ENCODE data around the gene LRRC75B. TPM values are rescaled to one million over a fixed set of nuclear protein-coding genes. Genes with fewer than 3 reads are reported as not detected.

Gene LRRC75B
- total and polyA plus RNA-seq, 2 of the 13 experiments (the other 11 are each of a cell fraction or from before 2014, with no cell fraction given): 11.8 to 34.8 TPM

DNA sequence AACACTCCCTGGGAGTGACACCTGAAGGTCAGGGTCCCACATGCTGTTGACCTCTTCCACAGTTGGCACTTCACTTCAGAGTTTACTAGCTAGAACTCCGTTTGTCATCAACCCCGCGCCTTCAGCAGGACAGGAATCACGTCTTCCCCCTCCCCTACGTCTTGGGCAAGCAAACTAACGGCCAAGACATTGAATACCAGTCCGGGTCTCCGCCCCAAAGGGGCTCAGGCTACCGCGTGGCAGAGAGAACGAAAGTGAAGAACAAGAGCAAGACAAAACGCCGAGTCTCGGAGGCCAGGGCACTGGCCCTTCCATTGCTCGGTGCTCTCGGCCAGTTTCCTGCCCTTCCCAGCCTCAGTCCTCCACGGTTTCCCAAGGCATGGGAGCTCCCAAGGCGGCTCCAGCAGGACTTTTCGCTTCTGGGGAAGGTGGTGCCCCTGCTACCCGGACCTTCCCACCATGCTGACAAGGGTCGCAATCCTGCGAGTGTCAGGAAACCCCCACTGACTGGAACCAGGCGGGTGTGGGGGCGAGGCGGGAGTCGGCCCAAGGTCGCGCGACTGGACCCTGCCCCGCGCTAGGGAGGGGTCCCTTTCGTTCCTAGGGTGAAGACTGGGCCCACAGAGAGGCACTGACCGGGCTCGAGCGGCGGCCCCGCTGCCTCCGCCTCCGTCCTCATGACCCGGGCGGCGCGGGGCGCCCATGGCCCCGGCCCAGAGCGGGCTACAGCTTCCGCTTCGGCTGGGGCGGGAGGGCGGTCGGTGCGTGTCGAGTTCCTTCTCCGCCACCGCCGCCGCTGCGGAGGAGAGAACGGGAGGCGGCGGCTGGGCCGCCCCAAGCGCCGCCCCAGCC, 38.3 kb downstream of the LRRC75B start, which contains the start of gene GUCD1 (continued):
- TF ChIP-seq ONECUT2 (CRISPR knock-in tag; IDR thresholded peaks at IDR 0.05): no peak
- no peak for TF ChIP-seq CBFB (CRISPR knock-in tag; IDR thresholded peaks at IDR 0.05)
- peak; percentile 56 for TF ChIP-seq MED8 (CRISPR knock-in tag; IDR thresholded peaks at IDR 0.05; ENCODE audit: insufficient replicate concordance)
- TF ChIP-seq ZNF225 (CRISPR knock-in tag; IDR thresholded peaks at IDR 0.05): peak; percentile 59; the same call in 1 of the 2 replicates
- no peak for TF ChIP-seq KMT2A (CRISPR knock-in tag; IDR thresholded peaks at IDR 0.05)
- 0 out of 2 replicates have a peak, but pooled peaks have one; percentile 50 for TF ChIP-seq FLYWCH1 (CRISPR knock-in tag; IDR thresholded peaks at IDR 0.05)
- TF ChIP-seq HIVEP1 (CRISPR knock-in tag; IDR thresholded peaks at IDR 0.05): peak; percentile 56; the same call in 1 of the 2 replicates
- TF ChIP-seq, protein P1, sequence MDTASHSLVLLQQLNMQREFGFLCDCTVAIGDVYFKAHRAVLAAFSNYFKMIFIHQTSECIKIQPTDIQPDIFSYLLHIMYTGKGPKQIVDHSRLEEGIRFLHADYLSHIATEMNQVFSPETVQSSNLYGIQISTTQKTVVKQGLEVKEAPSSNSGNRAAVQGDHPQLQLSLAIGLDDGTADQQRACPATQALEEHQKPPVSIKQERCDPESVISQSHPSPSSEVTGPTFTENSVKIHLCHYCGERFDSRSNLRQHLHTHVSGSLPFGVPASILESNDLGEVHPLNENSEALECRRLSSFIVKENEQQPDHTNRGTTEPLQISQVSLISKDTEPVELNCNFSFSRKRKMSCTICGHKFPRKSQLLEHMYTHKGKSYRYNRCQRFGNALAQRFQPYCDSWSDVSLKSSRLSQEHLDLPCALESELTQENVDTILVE (CRISPR knock-in tag; IDR thresholded peaks at IDR 0.05): peak; percentile 23; the same call in 1 of the 2 replicates
- no peak for TF ChIP-seq ZNF124 (CRISPR knock-in tag; IDR thresholded peaks at IDR 0.05)
- TF ChIP-seq TAF1 (CRISPR knock-in tag; IDR thresholded peaks at IDR 0.05): peak; percentile 60
- TF ChIP-seq ATM (IDR thresholded peaks at IDR 0.05; ENCODE audit: borderline replicate concordance): no peak
- 0 out of 2 replicates have a peak, but pooled peaks have one; percentile 0 for TF ChIP-seq ZNF670 (CRISPR knock-in tag; IDR thresholded peaks at IDR 0.05; ENCODE audit: borderline replicate concordance)
- no peak for TF ChIP-seq CC2D1A (CRISPR knock-in tag; IDR thresholded peaks at IDR 0.05)
- TF ChIP-seq ZNF446 (CRISPR knock-in tag; IDR thresholded peaks at IDR 0.05): 0 out of 2 replicates have a peak, but pooled peaks have one; percentile 10
- TF ChIP-seq MBNL3 (CRISPR knock-in tag; conservative IDR thresholded peaks at IDR 0.05): no peak
- peak; percentile 67 for TF ChIP-seq SALL1 (CRISPR knock-in tag; IDR thresholded peaks at IDR 0.05)
- TF ChIP-seq MIER2 (CRISPR knock-in tag; IDR thresholded peaks at IDR 0.05): no peak
- TF ChIP-seq GTF3A (CRISPR knock-in tag; conservative IDR thresholded peaks at IDR 0.05): no peak
- no peak for TF ChIP-seq GATAD1 (CRISPR knock-in tag; IDR thresholded peaks at IDR 0.05)
- TF ChIP-seq ATAD3A (CRISPR knock-in tag; IDR thresholded peaks at IDR 0.05): no peak
- no peak; the same call in 1 of the 2 replicates for TF ChIP-seq BORCS8-MEF2B (CRISPR knock-in tag; IDR thresholded peaks at IDR 0.05)
- TF ChIP-seq MED13 (CRISPR knock-in tag; IDR thresholded peaks at IDR 0.05): no peak
- peak; percentile 57 for TF ChIP-seq HNF4A (CRISPR knock-in tag; IDR thresholded peaks at IDR 0.05)
- TF ChIP-seq AGO2 (optimal IDR thresholded peaks at IDR 0.05; ENCODE audit: low read depth, low read length): peak; percentile 90
- TF ChIP-seq MXI1 (IDR thresholded peaks at IDR 0.05; ENCODE audit: borderline replicate concordance, low read depth, low read length): no peak
- TF ChIP-seq MYC (CRISPR knock-in tag; IDR thresholded peaks at IDR 0.05; ENCODE audit: borderline replicate concordance): peak; percentile 20; the same call in 1 of the 2 replicates
- no peak for TF ChIP-seq KDM4B (CRISPR knock-in tag; IDR thresholded peaks at IDR 0.05)
- TF ChIP-seq, protein P2, sequence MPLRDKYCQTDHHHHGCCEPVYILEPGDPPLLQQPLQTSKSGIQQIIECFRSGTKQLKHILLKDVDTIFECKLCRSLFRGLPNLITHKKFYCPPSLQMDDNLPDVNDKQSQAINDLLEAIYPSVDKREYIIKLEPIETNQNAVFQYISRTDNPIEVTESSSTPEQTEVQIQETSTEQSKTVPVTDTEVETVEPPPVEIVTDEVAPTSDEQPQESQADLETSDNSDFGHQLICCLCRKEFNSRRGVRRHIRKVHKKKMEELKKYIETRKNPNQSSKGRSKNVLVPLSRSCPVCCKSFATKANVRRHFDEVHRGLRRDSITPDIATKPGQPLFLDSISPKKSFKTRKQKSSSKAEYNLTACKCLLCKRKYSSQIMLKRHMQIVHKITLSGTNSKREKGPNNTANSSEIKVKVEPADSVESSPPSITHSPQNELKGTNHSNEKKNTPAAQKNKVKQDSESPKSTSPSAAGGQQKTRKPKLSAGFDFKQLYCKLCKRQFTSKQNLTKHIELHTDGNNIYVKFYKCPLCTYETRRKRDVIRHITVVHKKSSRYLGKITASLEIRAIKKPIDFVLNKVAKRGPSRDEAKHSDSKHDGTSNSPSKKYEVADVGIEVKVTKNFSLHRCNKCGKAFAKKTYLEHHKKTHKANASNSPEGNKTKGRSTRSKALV (CRISPR knock-in tag; IDR thresholded peaks at IDR 0.05): no peak
- TF ChIP-seq ZBTB7A (CRISPR knock-in tag; IDR thresholded peaks at IDR 0.05): peak; percentile 46; the same call in 1 of the 2 replicates
- TF ChIP-seq ZNF468 (CRISPR knock-in tag; IDR thresholded peaks at IDR 0.05): 0 out of 2 replicates have a peak, but pooled peaks have one; percentile 67

Data from HepG2 (cell line).